ENCODE measurements around the gene DCLK2.

DCLK2 gene

GRCh38 chr4:150039274-150040127 is 38.7 kb upstream of the DCLK2 start:
- no peak for DNase-seq (ENCODE audit: low spot score)
- no peak for TF ChIP-seq CTCF (IDR thresholded peaks at IDR 0.05; ENCODE audit: borderline replicate concordance, control extremely low read depth, extremely low read depth, insufficient read depth, missing control alignments)
- in situ Hi-C loops (cut with MboI; ENCODE audit: low sequenced_read_pairs, unreplicated experiment): no loop called here

GRCh38 chr4:150044517-150044916 is 33.7 kb upstream of the DCLK2 start:
- no peak for TF ChIP-seq CTCF (IDR thresholded peaks at IDR 0.05; ENCODE audit: borderline replicate concordance, control extremely low read depth, extremely low read depth, insufficient read depth, missing control alignments)
- no peak for DNase-seq (ENCODE audit: low spot score)

DNA sequence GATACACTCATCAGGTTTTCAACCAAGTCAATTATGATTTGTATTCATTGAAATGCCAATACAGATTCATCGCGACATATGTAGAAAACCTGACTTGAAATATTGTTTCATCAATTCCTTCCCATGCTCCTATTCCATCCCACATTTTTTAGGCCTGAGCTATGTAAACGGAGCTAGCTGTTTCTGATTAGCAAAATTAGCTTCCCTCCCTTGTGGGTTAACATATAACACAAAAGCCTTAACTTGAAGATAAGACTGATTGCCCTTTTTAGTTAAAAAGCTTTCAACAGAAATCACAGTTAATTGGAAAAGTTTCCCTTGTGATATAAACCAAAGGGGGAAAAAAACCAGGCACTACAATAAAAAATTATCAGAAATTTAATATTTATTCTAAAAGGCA is 32.8 kb upstream of the DCLK2 start:
- no peak for TF ChIP-seq CTCF (IDR thresholded peaks at IDR 0.05; ENCODE audit: borderline replicate concordance, control extremely low read depth, extremely low read depth, insufficient read depth, missing control alignments)
- no peak for DNase-seq (ENCODE audit: low spot score)
- in situ Hi-C loops (cut with MboI; ENCODE audit: low sequenced_read_pairs, unreplicated experiment): no loop called here

More at GRCh38 chr4:150044517-150044916, 33.7 kb upstream of the DCLK2 start:
- in situ Hi-C loops (cut with MboI; ENCODE audit: low sequenced_read_pairs, unreplicated experiment): no loop called here

- TF ChIP-seq CTCF (IDR thresholded peaks at IDR 0.05; ENCODE audit: borderline replicate concordance, control extremely low read depth, extremely low read depth, insufficient read depth, missing control alignments): no peak
- in situ Hi-C loops (cut with MboI; ENCODE audit: low sequenced_read_pairs, unreplicated experiment): no loop called here
- no peak for DNase-seq (ENCODE audit: low spot score)
Measured at GRCh38 chr4:150046728-150047217, 31.5 kb upstream of the DCLK2 start.

GRCh38 chr4:150047546-150047945 is 30.7 kb upstream of the DCLK2 start:
- TF ChIP-seq CTCF (IDR thresholded peaks at IDR 0.05; ENCODE audit: borderline replicate concordance, control extremely low read depth, extremely low read depth, insufficient read depth, missing control alignments): no peak
- in situ Hi-C loops (cut with MboI; ENCODE audit: low sequenced_read_pairs, unreplicated experiment): no loop called here
- DNase-seq (ENCODE audit: low spot score): no peak

DNA sequence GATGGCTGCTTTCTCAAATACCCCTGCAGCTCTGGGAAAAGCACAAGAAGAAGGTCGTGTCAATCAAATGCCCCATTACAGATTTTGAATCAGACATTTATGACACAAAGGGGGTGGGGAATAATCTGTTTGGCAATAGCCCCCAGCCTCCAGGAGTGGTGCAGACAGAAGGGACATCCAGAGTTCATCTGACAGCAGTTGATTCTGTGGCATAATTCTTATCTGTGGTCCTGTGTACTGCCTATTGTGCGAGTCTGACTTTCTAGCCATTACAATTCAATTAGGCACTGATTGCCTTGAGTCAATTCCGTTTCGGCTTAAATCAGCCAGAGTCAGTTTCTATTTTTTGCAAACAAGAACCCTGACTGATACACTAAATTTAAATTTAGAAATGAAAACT is 28.6 kb upstream of the DCLK2 start:
- in situ Hi-C loops (cut with MboI; ENCODE audit: low sequenced_read_pairs, unreplicated experiment): no loop called here
- TF ChIP-seq CTCF (IDR thresholded peaks at IDR 0.05; ENCODE audit: borderline replicate concordance, control extremely low read depth, extremely low read depth, insufficient read depth, missing control alignments): no peak
- DNase-seq (ENCODE audit: low spot score): no peak
